Measurements from ENCODE around the gene TRIM25. TPM values are rescaled to one million over a fixed set of nuclear protein-coding genes. Genes with fewer than 3 reads are reported as not detected.

TRIM25 gene
- total RNA-seq, 1 donor from 2014 or later: 33.2 TPM

- DNase-seq: no peak
These were observed 20.3 kb downstream of the TRIM25 start for GRCh38 chr17:56893503-56893902.

- no peak for DNase-seq
These were observed 21.5 kb downstream of the TRIM25 start for GRCh38 chr17:56892333-56892732.

GRCh38 chr17:56891751-56892150 is 22.1 kb downstream of the TRIM25 start:
- DNase-seq: peak; percentile 60

GRCh38 chr17:56890906-56891674 is 22.8 kb downstream of the TRIM25 start:
- peak; percentile 32 for DNase-seq

- no peak for DNase-seq
These were observed 23.5 kb downstream of the TRIM25 start for GRCh38 chr17:56890390-56890789.

- no peak for DNase-seq
These were observed 26.0 kb downstream of the TRIM25 start for GRCh38 chr17:56887552-56888467.

GRCh38 chr17:56887105-56887504 is 26.7 kb downstream of the TRIM25 start:
- no peak for DNase-seq

GRCh38 chr17:56886288-56886731 is 27.5 kb downstream of the TRIM25 start:
- no peak for DNase-seq

- DNase-seq: no peak
These were observed 28.6 kb downstream of the TRIM25 start for GRCh38 chr17:56885312-56885657.

GRCh38 chr17:56884483-56885311 is 29.2 kb downstream of the TRIM25 start:
- DNase-seq: no peak

- no peak for DNase-seq
These were observed 30.2 kb downstream of the TRIM25 start for GRCh38 chr17:56883616-56884015.

GRCh38 chr17:56881685-56882295 is 32.1 kb downstream of the TRIM25 start:
- no peak for DNase-seq

- DNase-seq: no peak
These were observed 33.3 kb downstream of the TRIM25 start for GRCh38 chr17:56880571-56880970.

- no peak for DNase-seq
These were observed 33.7 kb downstream of the TRIM25 start for GRCh38 chr17:56880133-56880532.

- DNase-seq: no peak
These were observed 34.6 kb downstream of the TRIM25 start for GRCh38 chr17:56879280-56879679.

GRCh38 chr17:56876766-56877179 is 37.1 kb downstream of the TRIM25 start:
- peak; percentile 29 for DNase-seq

GRCh38 chr17:56870081-56870651 is 43.7 kb downstream of the TRIM25 start:
- no peak for DNase-seq

GRCh38 chr17:56868716-56869115 is 45.1 kb downstream of the TRIM25 start:
- DNase-seq: no peak

GRCh38 chr17:56867948-56868376 is 45.9 kb downstream of the TRIM25 start:
- peak; percentile 90 for DNase-seq

- DNase-seq: peak; percentile 53
These were observed 47.4 kb downstream of the TRIM25 start for GRCh38 chr17:56866496-56866895.

GRCh38 chr17:56866076-56866475 is 47.8 kb downstream of the TRIM25 start:
- no peak for DNase-seq

- DNase-seq: no peak
These were observed 49.9 kb downstream of the TRIM25 start for GRCh38 chr17:56863974-56864373.
